SK-N-SH treated with all-trans-retinoic acid at 6 μM for 48 hours (cell line): Measurements from ENCODE around the gene LRRC19.

Experiments used
- ATAC-seq: fragments of 200-7000 bp; cut with Tn5 transposase; 3 replicates; pipeline ENCODE4 v1.9.1; 2020; ENCODE audit warnings: mild to moderate bottlenecking, moderate library complexity
- ARNTL ChIP-seq: fragments of 450-650 bp; formaldehyde crosslinking; IDR thresholded peaks from 2 replicates; pipeline ENCODE4 v1.5.0; 2020; ENCODE audit warnings: low read depth, mild to moderate bottlenecking, moderate library complexity, borderline replicate concordance
- BACH2 ChIP-seq: fragments of 250-450 bp; sonication (Bioruptor Pico); IDR thresholded peaks from 2 replicates; pipeline ENCODE4 v1.9.0; 2021; ENCODE audit warnings: mild to moderate bottlenecking, borderline replicate concordance
- CREB5 ChIP-seq: fragments of 250-450 bp; sonication (Bioruptor Pico); IDR thresholded peaks from 2 replicates; pipeline ENCODE4 v1.5.1; 2020; ENCODE audit warnings: low read depth, mild to moderate bottlenecking, moderate library complexity
- CSDC2 ChIP-seq: fragments of 250-450 bp; sonication (Bioruptor Pico); IDR thresholded peaks from 2 replicates; pipeline ENCODE4 v1.5.0; 2020; ENCODE audit warnings: mild to moderate bottlenecking, moderate library complexity
- CSRNP3 ChIP-seq: fragments of 250-450 bp; sonication (Bioruptor Pico); IDR thresholded peaks from 2 replicates; pipeline ENCODE4 v1.5.1; 2021; ENCODE audit warnings: mild to moderate bottlenecking, moderate library complexity
- ESRRG ChIP-seq: fragments of 250-450 bp; sonication (Bioruptor Pico); IDR thresholded peaks from 2 replicates; pipeline ENCODE4 v1.6.1; 2021; ENCODE audit warnings: mild to moderate bottlenecking
- GLIS3 ChIP-seq: fragments of 250-450 bp; sonication (Bioruptor Pico); IDR thresholded peaks from 2 replicates; pipeline ENCODE4 v1.5.0; 2020; ENCODE audit warnings: mild to moderate bottlenecking, moderate library complexity
- ISL1 ChIP-seq: fragments of 250-450 bp; sonication (Bioruptor Pico); IDR thresholded peaks from 2 replicates; pipeline ENCODE4 v2.1.2; 2022; ENCODE audit warnings: mild to moderate bottlenecking, moderate library complexity
- OSR1 ChIP-seq: fragments of 250-450 bp; sonication (Bioruptor Pico); IDR thresholded peaks from 2 replicates; pipeline ENCODE4 v1.8.0; 2022; ENCODE audit warnings: moderate library complexity, mild to moderate bottlenecking, inconsistent platforms
- PATZ1 ChIP-seq: fragments of 250-450 bp; sonication (Bioruptor Pico); IDR thresholded peaks from 2 replicates; pipeline ENCODE4 v1.8.0; 2020; ENCODE audit warnings: mild to moderate bottlenecking, moderate library complexity, borderline replicate concordance
- POU6F1 ChIP-seq: fragments of 250-450 bp; sonication (Bioruptor Pico); IDR thresholded peaks from 2 replicates; pipeline ENCODE4 v1.8.0; 2021; ENCODE audit warnings: low read depth, mild to moderate bottlenecking, moderate library complexity, borderline replicate concordance
- PPARA ChIP-seq: fragments of 250-450 bp; sonication (Bioruptor Pico); IDR thresholded peaks from 2 replicates; pipeline ENCODE4 v1.5.0; 2020; ENCODE audit warnings: mild to moderate bottlenecking, borderline replicate concordance
- SNAI2 ChIP-seq: fragments of 250-450 bp; sonication (Bioruptor Pico); IDR thresholded peaks from 2 replicates; pipeline ENCODE4 v1.5.0; 2020; ENCODE audit warnings: mild to moderate bottlenecking, moderate library complexity
- TCF4 ChIP-seq: fragments of 250-450 bp; sonication (Bioruptor Pico); IDR thresholded peaks from 2 replicates; pipeline ENCODE4 v1.8.0; 2021; ENCODE audit warnings: mild to moderate bottlenecking, moderate library complexity, borderline replicate concordance
- TSHZ2 ChIP-seq: fragments of 250-450 bp; sonication (Bioruptor Pico); IDR thresholded peaks from 2 replicates; pipeline ENCODE4 v1.5.0; 2020; ENCODE audit warnings: mild to moderate bottlenecking, moderate library complexity
- ZC3H10 ChIP-seq: fragments of 250-450 bp; sonication (Bioruptor Pico); IDR thresholded peaks from 2 replicates; pipeline ENCODE4 v1.5.1; 2021; ENCODE audit warnings: mild to moderate bottlenecking, moderate library complexity
- ZFP3 ChIP-seq: fragments of 250-450 bp; sonication (Bioruptor Pico); IDR thresholded peaks from 2 replicates; pipeline ENCODE4 v1.5.0; 2020; ENCODE audit warnings: mild to moderate bottlenecking, moderate library complexity
- ZFP30 ChIP-seq: fragments of 450-650 bp; formaldehyde crosslinking; IDR thresholded peaks from 2 replicates; pipeline ENCODE4 v1.5.0; 2022; ENCODE audit warnings: mild to moderate bottlenecking, moderate library complexity
- ZNF565 ChIP-seq: fragments of 450-650 bp; formaldehyde crosslinking; conservative IDR thresholded peaks from 2 replicates; pipeline ENCODE4 v1.5.0; 2020; ENCODE audit warnings: low read depth, mild to moderate bottlenecking, moderate library complexity
- ZNF70 ChIP-seq: fragments of 450-650 bp; formaldehyde crosslinking; IDR thresholded peaks from 2 replicates; pipeline ENCODE4 v1.5.0; 2020; ENCODE audit warnings: mild to moderate bottlenecking, moderate library complexity
- ZNF8 ChIP-seq: fragments of 450-650 bp; formaldehyde crosslinking; IDR thresholded peaks from 2 replicates; pipeline ENCODE4 v1.5.0; 2020; ENCODE audit warnings: mild to moderate bottlenecking, moderate library complexity

The LRRC19 gene

GRCh38 chr9:27019589-27019988, 14.1 kb upstream of the LRRC19 start (continued):
- TF ChIP-seq CREB5 (CRISPR knock-in tag) (no peak), SNAI2 (CRISPR knock-in tag) (no peak), ZNF565 (CRISPR knock-in tag) (no peak)

GRCh38 chr9:27003426-27004077, 1.9 kb downstream of the LRRC19 start:
- no peak for ATAC-seq
- TF ChIP-seq OSR1 (CRISPR knock-in tag) (no peak), GLIS3 (CRISPR knock-in tag) (no peak), ESRRG (CRISPR knock-in tag) (no peak), ZFP3 (no peak), TSHZ2 (CRISPR knock-in tag) (no peak), ZNF8 (CRISPR knock-in tag) (no peak), CSDC2 (CRISPR knock-in tag) (no peak), BACH2 (CRISPR knock-in tag) (no peak), CSRNP3 (CRISPR knock-in tag) (no peak), ZC3H10 (CRISPR knock-in tag) (no peak), ZNF70 (CRISPR knock-in tag) (no peak), ZNF565 (CRISPR knock-in tag) (no peak), POU6F1 (CRISPR knock-in tag) (no peak), TCF4 (CRISPR knock-in tag) (no peak), PPARA (CRISPR knock-in tag) (no peak), ZFP30 (CRISPR knock-in tag) (no peak), ARNTL (CRISPR knock-in tag) (no peak), CREB5 (CRISPR knock-in tag) (no peak), ISL1 (CRISPR knock-in tag) (no peak), PATZ1 (no peak)
